Measurements from ENCODE around the gene ZNF37A. TPM values are rescaled to one million over a fixed set of nuclear protein-coding genes. Genes with fewer than 3 reads are reported as not detected.

Gene ZNF37A
- total and polyA plus RNA-seq, 10 of the 15 experiments (the other 5 are each of a cell fraction or from before 2014, with no cell fraction given): 3.3 to 24.2 (median 12.1) TPM

GRCh38 chr10:38070501-38070900, 23.6 kb upstream of the ZNF37A start:
- Histone ChIP-seq H3K4me1 (ENCODE audit: control insufficient read depth, insufficient read depth, low read length) (no peaks in the 10 kb centered on the region), H3K27ac (ENCODE audit: control insufficient read depth, insufficient read depth) (no peak overlapping the region), H3K9me3 (replicated peaks; ENCODE audit: control insufficient read depth, insufficient read depth, low read length) (no peaks in the 10 kb centered on the region; the same call in 2 of the 3 replicates), H3K4me2 (ENCODE audit: control insufficient read depth, insufficient read depth) (no peak overlapping the region), H3K79me2 (ENCODE audit: control insufficient read depth, insufficient read depth, low read length) (no peaks in the 10 kb centered on the region), H4K20me1 (ENCODE audit: control insufficient read depth, insufficient read depth) (no peaks in the 10 kb centered on the region), H3K9ac (ENCODE audit: control insufficient read depth, insufficient read depth, low read length) (no peak overlapping the region), H3K27me3 (replicated peaks in 1 of 2; ENCODE audit: control insufficient read depth in 2 of 2, insufficient read depth in 2 of 2, low read length in 1 of 2) (no peaks in the 10 kb centered on the region), H3K36me3 (ENCODE audit: control insufficient read depth in 2 of 2, insufficient read depth in 2 of 2, low read length in 1 of 2) (no peaks in the 10 kb centered on the region), H2AFZ (ENCODE audit: control insufficient read depth, low read depth, low read length) (no peak overlapping the region), H3K4me3 (no peak overlapping the region)
- WGBS (ENCODE audit: insufficient coverage, insufficient replicate concordance, low lambda C conversion rate, missing lambda C conversion rate): 92% methylated on average over 8 of the region's 8 CpGs
- in situ Hi-C loops (cut with MboI) (no loop called here), intact Hi-C loops (cut with micrococcal nuclease; ENCODE audit: unreplicated experiment) (no loop called here)
- no TSS peak for BruUV-seq (replicated peaks)
- ATAC-seq (no peak), FAIRE-seq (no peak), DNase-seq (ENCODE audit: low read depth, low spot score) (no peak)
- POLR2A ChIA-PET: interaction anchor here (0.6 kb wide), 2 partner anchors 24 to 31 kb away, joined by 3 to 4 read pairs; no protein-coding TSS in a partner anchor
- CTCF ChIA-PET: interaction anchor here (0.7 kb wide), 1 partner anchor 22 kb away, joined by 3 read pairs; no protein-coding TSS in a partner anchor
- RAD21 ChIA-PET (ENCODE audit: unreplicated experiment): no interaction called here
- SMC1A ChIA-PET (ENCODE audit: uncharacterized antibody, unreplicated experiment): no interaction called here
- no peak for TF ChIP-seq NRF1 (conservative IDR thresholded peaks at IDR 0.05; ENCODE audit: low read depth, low read length)
- no peak for TF ChIP-seq REST (IDR thresholded peaks at IDR 0.05; ENCODE audit: low read depth, low read length)
- TF ChIP-seq FOS (IDR thresholded peaks at IDR 0.05; ENCODE audit: borderline replicate concordance, extremely low read depth, insufficient read length): no peak
- TF ChIP-seq MAX (IDR thresholded peaks at IDR 0.05; ENCODE audit: low read depth, low read length): no peak
- TF ChIP-seq USF1 (IDR thresholded peaks at IDR 0.05; ENCODE audit: borderline replicate concordance, extremely low read length, insufficient read depth, low read depth, low read length): no peak
- TF ChIP-seq RCOR1 (conservative IDR thresholded peaks at IDR 0.05; ENCODE audit: low read depth, low read length): no peak
- TF ChIP-seq IKZF2 (IDR thresholded peaks at IDR 0.05): no peak
- TF ChIP-seq ETV6 (conservative IDR thresholded peaks at IDR 0.05 in 1 of 2, IDR thresholded peaks at IDR 0.05 in 1 of 2; ENCODE audit: borderline replicate concordance in 1 of 2, low read depth in 1 of 2): no peak
- no peak for TF ChIP-seq IRF5 (IDR thresholded peaks at IDR 0.05; ENCODE audit: borderline replicate concordance)
- TF ChIP-seq PRDM15 (CRISPR knock-in tag; IDR thresholded peaks at IDR 0.05): no peak

Measured in GM12878 (cell line).